Peyer's patch (tissue), 4 donors: ENCODE measurements around the gene BRD3.

ENCODE experiments used
- CTCF ChIP-seq, 6 experiments: fragments of 450-650 bp in 4 of 6; fragments of 200-600 bp in 2 of 6; sonication (generic) in 1 of 6; IDR thresholded peaks; one replicate each; pipeline ENCODE4 v1.5.1; 2017 to 2019; ENCODE audit warnings: antibody characterized with exemption in 6 of 6, mild to moderate bottlenecking in 3 of 6, moderate library complexity in 1 of 6
- POLR2A ChIP-seq, 2 donors: fragments of 450-650 bp; IDR thresholded peaks; one replicate each; pipeline ENCODE4 v1.5.1; 2017; ENCODE audit warnings: antibody characterized with exemption in 2 of 2, mild to moderate bottlenecking in 2 of 2, moderate library complexity in 2 of 2

GRCh38 chr9:134039386-134040175, 28.2 kb downstream of the BRD3 start:
- TF ChIP-seq CTCF (IDR thresholded peaks at IDR 0.05) (no peak), POLR2A (IDR thresholded peaks at IDR 0.05) (no peak)
